Lower leg skin (tissue), 4 donors: ENCODE measurements around the gene ALOXE3. TPM values are rescaled to one million over a fixed set of nuclear protein-coding genes. Genes with fewer than 3 reads are reported as not detected.

Experiments
- DNase-seq, 2 donors: peaks; one replicate each; pipeline ENCODE4 v3.0.0-alpha.2; 2019; ENCODE audit warnings: low spot score in 2 of 2
- H3K4me3 ChIP-seq: fragments of 200-600 bp; sonication (generic); 2 replicates; pipeline ENCODE4 v1.5.1; 2017; ENCODE audit warnings: mild to moderate bottlenecking, low read depth; ENCODE audit not compliant: poor library complexity, severe bottlenecking
- CTCF ChIP-seq, 3 donors: fragments of 450-650 bp; IDR thresholded peaks; one replicate each; pipeline ENCODE4 v1.5.1; 2016; ENCODE audit warnings: antibody characterized with exemption in 3 of 3, mild to moderate bottlenecking in 3 of 3, moderate library complexity in 2 of 3
- POLR2A ChIP-seq, 2 donors: fragments of 450-650 bp; IDR thresholded peaks; one replicate each; pipeline ENCODE4 v1.6.1; 2016 to 2017; ENCODE audit warnings: antibody characterized with exemption in 2 of 2, mild to moderate bottlenecking in 1 of 2, moderate library complexity in 1 of 2
- WGBS, 2 donors: methylation state at CpG; one replicate each; pipeline ENCODE4 v1.1.5; 2018; 5-methylcytosine and 5-hydroxymethylcytosine counted together
- intact Hi-C: fragments of 100-400 bp; cut with DNase I; formaldehyde crosslinking; loops from one replicate; pipeline ENCODE4 v1.15.0; 2023; ENCODE audit warnings: low total_unique reads
- total RNA-seq, 4 donors: library from RNA; depleted of rRNA; stranded (reverse); fragments of >200 nt; gene quantifications; one replicate each; pipeline ENCODE4 v1.1.0, GENCODE V29; 2016

The ALOXE3 gene
- total RNA-seq, 4 donors from 2014 or later = 73.8 to 143 (median 88.2) TPM

GRCh38 chr17:8140065-8141029, 22.0 kb upstream of the ALOXE3 start:
- DNase-seq = peak; percentile 42 to 92
- TF ChIP-seq CTCF (IDR thresholded peaks at IDR 0.05) (no peak), POLR2A (IDR thresholded peaks at IDR 0.05) (no peak)
- 74 to 77% methylated on average over 18 of the region's 18 CpGs for WGBS, 2 donors
- H3K4me3 ChIP-seq = no peak overlapping the region
- intact Hi-C loops = no loop called here

- H3K4me3 ChIP-seq = no peak overlapping the region
- intact Hi-C loops = no loop called here
- TF ChIP-seq POLR2A (IDR thresholded peaks at IDR 0.05) (peak in 1 of 2 donors; percentile 6), CTCF (IDR thresholded peaks at IDR 0.05) (peak in 1 of 3 donors; percentile 96)
- peak; percentile 94 to 99 for DNase-seq
- 1% methylated on average over 44 to 46 of the region's 46 CpGs for WGBS, 2 donors
These were observed 20.5 kb upstream of the ALOXE3 start for GRCh38 chr17:8138672-8139371.

DNA sequence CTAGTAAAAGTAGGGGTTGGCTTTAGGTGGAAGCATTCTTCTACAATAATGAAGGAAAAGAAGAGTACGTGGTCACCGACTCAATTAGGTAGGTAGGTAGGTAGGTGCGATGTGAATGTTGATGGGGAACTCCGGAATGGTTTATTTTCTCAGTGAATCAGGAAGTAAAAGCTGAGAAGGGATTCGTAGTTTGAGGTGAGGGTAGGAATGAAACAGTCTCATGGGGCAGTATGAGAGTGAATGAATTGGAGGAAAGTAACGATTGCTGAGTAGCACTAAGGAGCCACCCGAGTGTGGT, 20.0 kb upstream of the ALOXE3 start:
- 1 to 4% methylated on average over 7 of the region's 7 CpGs for WGBS, 2 donors
- intact Hi-C loops = no loop called here
- DNase-seq = no peak
- no peak overlapping the region for H3K4me3 ChIP-seq
- TF ChIP-seq CTCF (IDR thresholded peaks at IDR 0.05) (no peak), POLR2A (IDR thresholded peaks at IDR 0.05) (no peak)

GRCh38 chr17:8137645-8138373, 19.5 kb upstream of the ALOXE3 start:
- no peak overlapping the region for H3K4me3 ChIP-seq
- WGBS, 2 donors = 42 to 46% methylated on average over 21 of the region's 21 CpGs
- intact Hi-C loops = no loop called here
- DNase-seq = peak in 1 of 2 donors; percentile 29
- TF ChIP-seq POLR2A (IDR thresholded peaks at IDR 0.05) (no peak), CTCF (IDR thresholded peaks at IDR 0.05) (no peak)

DNA sequence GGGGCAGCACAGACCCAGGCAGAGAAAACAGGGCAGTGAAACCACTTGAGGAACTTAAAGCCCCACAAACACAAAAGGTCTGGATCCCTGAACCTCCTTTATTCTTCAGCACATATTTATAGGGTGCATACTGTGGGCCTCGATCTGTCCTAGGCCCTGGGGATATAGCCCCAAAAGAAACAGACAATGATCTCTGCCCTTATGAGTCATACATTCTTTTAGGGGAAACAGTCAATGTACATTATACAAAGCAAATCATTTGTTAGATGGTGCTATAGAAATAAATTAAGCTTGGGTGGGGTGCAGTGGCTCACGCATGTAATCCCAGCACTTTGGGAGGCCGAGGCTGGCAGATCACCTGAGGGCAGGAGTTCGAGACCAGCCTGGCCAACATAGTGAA, 15.6 kb upstream of the ALOXE3 start:
- no peak for DNase-seq
- no peak overlapping the region for H3K4me3 ChIP-seq
- TF ChIP-seq POLR2A (IDR thresholded peaks at IDR 0.05) = no peak
- no peak for TF ChIP-seq CTCF (IDR thresholded peaks at IDR 0.05)
- WGBS, 2 donors = 80 to 85% methylated on average over 4 of the region's 4 CpGs
- intact Hi-C loops = no loop called here
